ENCODE data around the gene SETD9.

DNA sequence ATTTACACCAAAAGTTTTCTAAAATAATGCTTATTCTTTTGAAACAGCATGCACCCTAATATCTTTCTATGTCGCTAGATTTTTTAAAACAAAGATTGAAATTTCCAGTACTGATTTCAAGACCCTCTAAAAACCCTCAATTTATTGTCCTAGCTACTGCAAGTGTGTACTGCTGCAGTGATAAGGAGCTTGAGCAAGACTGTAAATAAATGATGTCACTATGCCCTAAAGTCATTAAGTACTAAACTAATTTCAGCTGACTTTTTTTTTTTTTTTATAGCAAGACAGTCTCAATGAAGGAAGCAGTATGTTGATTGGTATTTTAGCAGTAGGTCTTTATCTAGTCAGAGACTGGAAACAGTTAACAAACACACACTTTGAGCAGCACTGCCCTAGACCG, 54.8 kb downstream of the SETD9 start:
- TF ChIP-seq, protein P1, sequence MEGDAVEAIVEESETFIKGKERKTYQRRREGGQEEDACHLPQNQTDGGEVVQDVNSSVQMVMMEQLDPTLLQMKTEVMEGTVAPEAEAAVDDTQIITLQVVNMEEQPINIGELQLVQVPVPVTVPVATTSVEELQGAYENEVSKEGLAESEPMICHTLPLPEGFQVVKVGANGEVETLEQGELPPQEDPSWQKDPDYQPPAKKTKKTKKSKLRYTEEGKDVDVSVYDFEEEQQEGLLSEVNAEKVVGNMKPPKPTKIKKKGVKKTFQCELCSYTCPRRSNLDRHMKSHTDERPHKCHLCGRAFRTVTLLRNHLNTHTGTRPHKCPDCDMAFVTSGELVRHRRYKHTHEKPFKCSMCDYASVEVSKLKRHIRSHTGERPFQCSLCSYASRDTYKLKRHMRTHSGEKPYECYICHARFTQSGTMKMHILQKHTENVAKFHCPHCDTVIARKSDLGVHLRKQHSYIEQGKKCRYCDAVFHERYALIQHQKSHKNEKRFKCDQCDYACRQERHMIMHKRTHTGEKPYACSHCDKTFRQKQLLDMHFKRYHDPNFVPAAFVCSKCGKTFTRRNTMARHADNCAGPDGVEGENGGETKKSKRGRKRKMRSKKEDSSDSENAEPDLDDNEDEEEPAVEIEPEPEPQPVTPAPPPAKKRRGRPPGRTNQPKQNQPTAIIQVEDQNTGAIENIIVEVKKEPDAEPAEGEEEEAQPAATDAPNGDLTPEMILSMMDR (IDR thresholded peaks at IDR 0.05 in 4 of 5, conservative IDR thresholded peaks at IDR 0.05 in 1 of 5): no peak
- no peak for TF ChIP-seq POLR2A (IDR thresholded peaks at IDR 0.05)

Measured in gastrocnemius medialis (tissue), 4 donors.